HG02623 (cell line): ENCODE measurements around the gene MSX2.

Source experiments
- ATAC-seq: cut with Tn5 transposase; IDR thresholded peaks from one replicate; pipeline ENCODE4 v1.9.1; 2021; ENCODE audit warnings: moderate library complexity; ENCODE audit not compliant: unreplicated experiment

MSX2 gene

DNA sequence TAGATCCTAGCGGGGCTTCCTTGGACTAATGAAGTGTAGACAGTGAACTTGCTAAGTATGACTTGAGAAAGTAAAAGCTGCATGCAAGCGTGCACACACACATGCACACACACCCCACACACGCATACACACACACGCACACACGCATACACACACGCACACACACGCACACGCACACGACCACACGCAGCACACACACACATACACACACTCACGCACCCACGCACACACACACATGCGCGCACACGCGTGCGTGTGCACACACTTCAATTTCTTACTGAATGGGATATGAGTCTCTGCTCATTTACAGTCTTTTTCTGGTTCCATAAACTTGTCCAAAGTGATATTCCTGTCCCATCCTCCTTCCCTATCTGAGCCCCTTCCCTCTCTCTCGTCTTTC, 41.2 kb downstream of the MSX2 start:
- no peak for ATAC-seq

- ATAC-seq, result no peak
These were observed 43.3 kb downstream of the MSX2 start for GRCh38 chr5:174767670-174768069.

DNA sequence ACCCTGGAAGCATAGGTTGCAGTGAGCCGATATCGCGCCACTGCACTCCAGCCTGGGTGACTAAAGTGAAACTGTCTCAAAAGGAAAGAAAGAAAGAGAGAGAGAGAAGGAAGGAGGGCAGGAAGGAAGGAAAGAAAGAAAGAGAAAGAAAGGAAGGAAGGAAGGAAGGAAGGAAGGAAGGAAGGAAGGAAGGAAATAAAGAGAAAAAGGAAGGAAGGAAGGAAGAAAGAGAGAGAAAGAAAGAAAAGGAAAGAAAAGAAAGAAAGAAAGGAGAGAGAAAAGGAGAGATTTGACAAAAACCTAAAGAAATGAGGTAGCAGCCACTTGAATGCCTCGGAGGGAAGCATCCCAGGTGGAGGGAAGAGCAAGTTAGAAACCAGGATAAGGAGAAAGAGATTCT, 44.6 kb downstream of the MSX2 start:
- ATAC-seq, result no peak

- no peak for ATAC-seq
These were observed 49.0 kb downstream of the MSX2 start for GRCh38 chr5:174773371-174773770.

- ATAC-seq, result no peak
These were observed 50.7 kb downstream of the MSX2 start for GRCh38 chr5:174775081-174775480.

GRCh38 chr5:174777111-174777510, 52.7 kb downstream of the MSX2 start:
- no peak for ATAC-seq

- ATAC-seq, result no peak
These were observed 53.2 kb downstream of the MSX2 start for GRCh38 chr5:174777583-174777982.
